ENCODE measurements around the gene ZNF514.

DNA sequence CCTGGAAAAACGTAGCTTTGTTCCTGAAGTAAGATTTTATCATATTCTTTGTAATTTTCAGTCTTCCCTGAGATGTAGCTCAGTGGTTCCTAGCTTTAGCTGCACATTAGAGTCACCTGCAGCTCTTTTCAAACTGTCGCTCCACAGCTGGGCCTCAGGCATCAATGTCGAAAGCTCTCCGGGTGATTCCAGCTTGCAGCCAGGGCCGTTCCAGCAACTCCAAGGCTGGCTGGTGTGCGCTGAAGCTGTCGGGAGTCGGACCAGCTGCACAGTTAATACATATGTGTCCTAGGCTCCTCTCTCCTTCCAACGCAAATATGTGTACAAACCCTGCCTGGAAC is 5.4 kb upstream of the ZNF514 start:
- no peak for TF ChIP-seq TAF1 (conservative IDR thresholded peaks at IDR 0.05)
- TF ChIP-seq, protein P1, sequence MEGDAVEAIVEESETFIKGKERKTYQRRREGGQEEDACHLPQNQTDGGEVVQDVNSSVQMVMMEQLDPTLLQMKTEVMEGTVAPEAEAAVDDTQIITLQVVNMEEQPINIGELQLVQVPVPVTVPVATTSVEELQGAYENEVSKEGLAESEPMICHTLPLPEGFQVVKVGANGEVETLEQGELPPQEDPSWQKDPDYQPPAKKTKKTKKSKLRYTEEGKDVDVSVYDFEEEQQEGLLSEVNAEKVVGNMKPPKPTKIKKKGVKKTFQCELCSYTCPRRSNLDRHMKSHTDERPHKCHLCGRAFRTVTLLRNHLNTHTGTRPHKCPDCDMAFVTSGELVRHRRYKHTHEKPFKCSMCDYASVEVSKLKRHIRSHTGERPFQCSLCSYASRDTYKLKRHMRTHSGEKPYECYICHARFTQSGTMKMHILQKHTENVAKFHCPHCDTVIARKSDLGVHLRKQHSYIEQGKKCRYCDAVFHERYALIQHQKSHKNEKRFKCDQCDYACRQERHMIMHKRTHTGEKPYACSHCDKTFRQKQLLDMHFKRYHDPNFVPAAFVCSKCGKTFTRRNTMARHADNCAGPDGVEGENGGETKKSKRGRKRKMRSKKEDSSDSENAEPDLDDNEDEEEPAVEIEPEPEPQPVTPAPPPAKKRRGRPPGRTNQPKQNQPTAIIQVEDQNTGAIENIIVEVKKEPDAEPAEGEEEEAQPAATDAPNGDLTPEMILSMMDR (IDR thresholded peaks at IDR 0.05; ENCODE audit: low read depth, low read length, missing input control) = no peak
